ENCODE results near the gene FADS3. TPM values are rescaled to one million over a fixed set of nuclear protein-coding genes. Genes with fewer than 3 reads are reported as not detected.

Gene FADS3
- total RNA-seq, 1 experiment from 2014 or later: 19.7 TPM

DNA sequence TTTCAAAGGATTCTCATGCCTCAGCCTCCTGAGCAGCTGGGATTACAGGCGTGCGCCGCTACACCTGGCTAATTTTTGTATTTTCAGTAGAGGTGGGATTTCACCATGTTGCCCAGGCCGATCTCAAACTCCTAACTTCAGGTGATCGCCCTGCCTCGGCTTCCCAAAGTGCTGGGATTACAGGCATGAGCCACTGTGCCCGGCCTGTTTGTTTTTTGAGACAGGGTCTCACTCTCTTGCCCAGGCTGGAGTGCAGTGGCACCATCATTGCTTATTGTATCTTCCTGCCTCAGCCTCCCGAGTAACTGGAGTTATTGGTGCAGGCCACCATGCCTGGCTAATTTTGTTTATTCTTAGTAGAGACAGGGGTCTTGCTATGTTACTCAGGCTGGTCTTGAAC is 55.2 kb downstream of the FADS3 start:
- Mint-ChIP-seq H3K9me3 (ENCODE audit: low read depth, unreplicated experiment) (no peaks in the 10 kb centered on the region), H3K4me3 (ENCODE audit: low read depth, unreplicated experiment) (no peak overlapping the region), H3K36me3 (ENCODE audit: insufficient read depth, unreplicated experiment) (no peaks in the 10 kb centered on the region), H3K27ac (ENCODE audit: unreplicated experiment) (no peak overlapping the region), H3K27me3 (ENCODE audit: unreplicated experiment) (peaks cover 52% of the 10 kb centered on the region), H3K4me1 (ENCODE audit: low read depth, unreplicated experiment) (no peaks in the 10 kb centered on the region)
- no peak for DNase-seq
- no TSS peak for BruUV-seq (replicated peaks)
- TF ChIP-seq, protein P1, sequence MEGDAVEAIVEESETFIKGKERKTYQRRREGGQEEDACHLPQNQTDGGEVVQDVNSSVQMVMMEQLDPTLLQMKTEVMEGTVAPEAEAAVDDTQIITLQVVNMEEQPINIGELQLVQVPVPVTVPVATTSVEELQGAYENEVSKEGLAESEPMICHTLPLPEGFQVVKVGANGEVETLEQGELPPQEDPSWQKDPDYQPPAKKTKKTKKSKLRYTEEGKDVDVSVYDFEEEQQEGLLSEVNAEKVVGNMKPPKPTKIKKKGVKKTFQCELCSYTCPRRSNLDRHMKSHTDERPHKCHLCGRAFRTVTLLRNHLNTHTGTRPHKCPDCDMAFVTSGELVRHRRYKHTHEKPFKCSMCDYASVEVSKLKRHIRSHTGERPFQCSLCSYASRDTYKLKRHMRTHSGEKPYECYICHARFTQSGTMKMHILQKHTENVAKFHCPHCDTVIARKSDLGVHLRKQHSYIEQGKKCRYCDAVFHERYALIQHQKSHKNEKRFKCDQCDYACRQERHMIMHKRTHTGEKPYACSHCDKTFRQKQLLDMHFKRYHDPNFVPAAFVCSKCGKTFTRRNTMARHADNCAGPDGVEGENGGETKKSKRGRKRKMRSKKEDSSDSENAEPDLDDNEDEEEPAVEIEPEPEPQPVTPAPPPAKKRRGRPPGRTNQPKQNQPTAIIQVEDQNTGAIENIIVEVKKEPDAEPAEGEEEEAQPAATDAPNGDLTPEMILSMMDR (IDR thresholded peaks at IDR 0.05; ENCODE audit: unreplicated experiment): no peak
- CTCF ChIA-PET: no interaction called here
- intact Hi-C loops (cut with micrococcal nuclease; ENCODE audit: unreplicated experiment): no loop called here

GRCh38 chr11:61834278-61835048 is 56.9 kb downstream of the FADS3 start:
- H3K36me3 Mint-ChIP-seq (ENCODE audit: insufficient read depth, unreplicated experiment): peaks cover 2% of the 10 kb centered on the region
- no peaks in the 10 kb centered on the region for H3K4me1 Mint-ChIP-seq (ENCODE audit: low read depth, unreplicated experiment)
- BruUV-seq (replicated peaks): no TSS peak
- no peak overlapping the region for H3K27ac Mint-ChIP-seq (ENCODE audit: unreplicated experiment)
- no peak for DNase-seq
- TF ChIP-seq, protein P1 (IDR thresholded peaks at IDR 0.05; ENCODE audit: unreplicated experiment): no peak
- CTCF ChIA-PET: interaction anchor here (0.6 to 0.7 kb wide), 2 partner anchors 113 to 137 kb away, joined by 3 to 9 read pairs; no protein-coding TSS in a partner anchor
- peaks cover 67% of the 10 kb centered on the region for H3K27me3 Mint-ChIP-seq (ENCODE audit: unreplicated experiment)
- H3K9me3 Mint-ChIP-seq (ENCODE audit: low read depth, unreplicated experiment): no peaks in the 10 kb centered on the region
- H3K4me3 Mint-ChIP-seq (ENCODE audit: low read depth, unreplicated experiment): no peak overlapping the region
- intact Hi-C loops (cut with micrococcal nuclease; ENCODE audit: unreplicated experiment): no loop called here

DNA sequence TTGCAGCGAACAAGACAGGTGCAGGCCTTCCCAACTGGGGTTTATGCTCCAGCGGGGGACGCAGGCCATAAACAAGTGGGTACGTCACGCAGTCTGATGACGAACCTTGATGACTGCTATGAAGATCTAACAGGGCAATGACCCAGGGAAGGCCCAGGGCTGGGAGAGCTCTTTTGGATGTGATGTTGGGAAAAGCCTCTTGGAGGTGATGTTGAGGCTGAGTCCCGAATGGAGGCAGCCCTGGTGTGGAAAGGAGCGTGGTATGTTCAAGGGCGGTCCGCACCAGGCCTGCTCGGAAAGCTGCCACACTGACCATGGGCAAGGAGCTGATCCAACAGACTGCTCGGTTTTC is 57.4 kb downstream of the FADS3 start:
- no peak overlapping the region for H3K4me3 Mint-ChIP-seq (ENCODE audit: low read depth, unreplicated experiment)
- peaks cover 5% of the 10 kb centered on the region for H3K36me3 Mint-ChIP-seq (ENCODE audit: insufficient read depth, unreplicated experiment)
- TF ChIP-seq, protein P1 (IDR thresholded peaks at IDR 0.05; ENCODE audit: unreplicated experiment): no peak
- intact Hi-C loops (cut with micrococcal nuclease; ENCODE audit: unreplicated experiment): no loop called here
- H3K27ac Mint-ChIP-seq (ENCODE audit: unreplicated experiment): no peak overlapping the region
- no peak for DNase-seq
- BruUV-seq (replicated peaks): no TSS peak
- CTCF ChIA-PET: interaction anchor here (0.6 kb wide), 1 partner anchor 138 kb away, joined by 9 read pairs; no protein-coding TSS in a partner anchor
- H3K27me3 Mint-ChIP-seq (ENCODE audit: unreplicated experiment): peaks cover 67% of the 10 kb centered on the region
- H3K9me3 Mint-ChIP-seq (ENCODE audit: low read depth, unreplicated experiment): no peaks in the 10 kb centered on the region
- H3K4me1 Mint-ChIP-seq (ENCODE audit: low read depth, unreplicated experiment): no peaks in the 10 kb centered on the region

DNA sequence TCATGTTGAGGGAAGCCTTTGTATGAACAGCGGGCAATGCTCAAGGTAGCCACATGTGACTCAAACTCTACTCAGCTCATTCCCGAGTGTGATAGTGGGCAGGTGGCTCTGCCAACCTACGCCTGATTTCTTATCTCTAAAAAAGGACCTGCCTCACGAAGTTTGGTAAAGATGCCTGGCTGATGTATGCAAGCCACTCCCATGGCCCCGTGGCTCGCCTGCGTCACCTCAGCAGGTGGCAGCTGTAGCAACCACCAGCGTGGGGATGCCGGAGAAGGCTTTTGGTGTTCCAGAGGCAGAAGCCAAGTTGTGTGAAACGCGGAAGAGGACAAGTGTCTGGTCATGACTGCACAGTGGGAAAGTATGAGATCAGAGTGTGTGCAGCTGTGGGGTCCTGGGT is 57.9 kb downstream of the FADS3 start:
- no TSS peak for BruUV-seq (replicated peaks)
- Mint-ChIP-seq H3K4me1 (ENCODE audit: low read depth, unreplicated experiment) (no peaks in the 10 kb centered on the region), H3K9me3 (ENCODE audit: low read depth, unreplicated experiment) (no peaks in the 10 kb centered on the region), H3K36me3 (ENCODE audit: insufficient read depth, unreplicated experiment) (peaks cover 5% of the 10 kb centered on the region), H3K4me3 (ENCODE audit: low read depth, unreplicated experiment) (no peak overlapping the region), H3K27me3 (ENCODE audit: unreplicated experiment) (peaks cover 66% of the 10 kb centered on the region), H3K27ac (ENCODE audit: unreplicated experiment) (no peak overlapping the region)
- DNase-seq: no peak
- TF ChIP-seq, protein P1 (IDR thresholded peaks at IDR 0.05; ENCODE audit: unreplicated experiment): no peak
- CTCF ChIA-PET: no interaction called here
- intact Hi-C loops (cut with micrococcal nuclease; ENCODE audit: unreplicated experiment): no loop called here

Measured in Calu3 (cell line).